Measurements from ENCODE around the gene MRPL27. TPM values are rescaled to one million over a fixed set of nuclear protein-coding genes. Genes with fewer than 3 reads are reported as not detected.

The MRPL27 gene
- total and polyA plus RNA-seq, 2 donors (not counting 1 experiment from before 2014, with no cell fraction given): 32.5 to 40.2 TPM

DNA sequence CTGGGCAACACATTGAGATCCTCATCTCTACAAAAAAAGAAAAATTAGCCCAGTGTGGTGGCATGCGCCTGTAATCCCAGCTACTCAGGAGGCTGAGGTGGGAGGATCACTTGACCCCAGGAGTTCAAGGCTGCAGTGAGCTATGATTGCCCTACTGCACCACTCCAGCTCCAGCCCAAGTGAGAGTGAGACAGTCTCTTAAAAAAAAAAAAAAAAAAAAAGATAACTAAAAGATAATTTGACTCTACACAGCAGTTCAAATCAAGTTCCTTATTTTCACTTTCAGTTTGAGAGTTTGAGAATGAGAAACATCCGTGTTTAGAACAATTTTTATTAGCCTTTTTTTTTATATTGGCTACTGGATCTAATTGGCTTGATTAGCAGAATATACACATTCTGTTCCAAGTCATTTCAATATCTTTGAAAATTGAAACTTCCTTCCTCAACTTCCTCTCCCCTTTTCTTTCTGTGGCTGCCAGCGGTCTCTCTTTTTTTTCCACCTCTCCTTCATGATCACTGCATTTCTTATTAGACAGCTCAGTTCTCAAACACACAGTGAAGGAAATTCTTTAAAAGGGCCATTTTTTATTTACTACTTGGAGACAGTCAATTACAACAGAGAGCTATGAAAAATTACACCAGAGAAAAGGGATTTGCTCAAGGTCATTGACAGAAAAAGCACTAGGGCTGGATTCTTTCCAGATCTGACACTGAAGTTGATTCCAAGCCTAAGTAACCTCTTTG is 48.5 kb upstream of the MRPL27 start:
- peak; percentile 62 for DNase-seq
- peaks cover 0 to 10% (median 4%) of the 10 kb centered on the region in 3 donors for H3K9me3 ChIP-seq (ENCODE audit: control extremely low read depth in 1 of 3, control insufficient read depth in 2 of 3, insufficient read depth in 1 of 3, low read length in 2 of 3)
- peak overlapping the region; percentile 69 for H3K4me2 ChIP-seq (replicated peaks; ENCODE audit: low read depth, low read length, poor library complexity, severe bottlenecking)
- H3K27ac Mint-ChIP-seq: peak overlapping the region; percentile 89
- peak overlapping the region; percentile 48 for H3K9ac ChIP-seq (ENCODE audit: low read length)
- peaks cover 20 to 31% of the 10 kb centered on the region in 2 donors for H3K4me1 ChIP-seq (ENCODE audit: control insufficient read depth in 2 of 2, insufficient read depth in 2 of 2, low read length in 2 of 2)
- H3K4me3 ChIP-seq (ENCODE audit: control extremely low read depth in 1 of 5, extremely low read depth in 1 of 5, insufficient read depth in 1 of 5, low read depth in 2 of 5, low read length in 4 of 5): peak overlapping the region in 4 of 5 experiments; percentile 11 to 53 (median 32)
- ChIA-PET CTCF (interaction anchor here (0.6 to 3.3 kb wide), 6 partner anchors 9 to 1000 kb away, joined by 3 to 26 read pairs (median 4); partner anchors contain the start of gene LRRC59), POLR2A (interaction anchor here (0.6 to 0.9 kb wide), 3 partner anchors 26 to 745 kb away, joined by 4 to 10 read pairs (median 9); partner anchors contain the start of gene NME2)
- WGBS (ENCODE audit: insufficient coverage): no CpG with 5 or more reads among the region's 3 CpGs
- peaks cover 6% of the 10 kb centered on the region for H3K79me2 ChIP-seq (ENCODE audit: control insufficient read depth, insufficient read depth, low read length)
- H2AFZ ChIP-seq (ENCODE audit: insufficient read depth, low read depth, low read length, poor library complexity, severe bottlenecking): peak overlapping the region; percentile 80
- H3K9me3 Mint-ChIP-seq (ENCODE audit: insufficient read depth): no peaks in the 10 kb centered on the region
- intact Hi-C loops (cut with micrococcal nuclease): loop anchor here (1.0 to 10.0 kb wide), 3 partner anchors 24 to 57 kb away; partner anchors contain the start of genes EME1, LRRC59, MRPL27 and RSAD1
- TF ChIP-seq EZH2 (IDR thresholded peaks at IDR 0.05; ENCODE audit: borderline replicate concordance, insufficient read depth, low read depth, low read length, poor library complexity, severe bottlenecking) (no peak), CTCF (IDR thresholded peaks at IDR 0.05) (no peak)
- H3K27ac ChIP-seq (ENCODE audit: low read length in 2 of 2): peak overlapping the region; percentile 77 to 88
- peak; percentile 23 for ATAC-seq (ENCODE audit: low read depth)
- no peaks in the 10 kb centered on the region for H4K20me1 ChIP-seq (ENCODE audit: control insufficient read depth, insufficient read depth, low read length, poor library complexity, severe bottlenecking)
- no peaks in the 10 kb centered on the region for H3K36me3 ChIP-seq (replicated peaks in 1 of 2; ENCODE audit: control extremely low read depth in 1 of 2, control insufficient read depth in 1 of 2, extremely low read depth in 1 of 2, insufficient read depth in 2 of 2, low read length in 1 of 2)
- peak overlapping the region; percentile 78 for H3K4me3 Mint-ChIP-seq
- H3K27me3 ChIP-seq (replicated peaks in 1 of 4; ENCODE audit: control extremely low read depth in 1 of 4, control insufficient read depth in 3 of 4, insufficient read depth in 4 of 4, low read length in 3 of 4): no peaks in the 10 kb centered on the region
- H3K4me1 Mint-ChIP-seq: peaks cover 38% of the 10 kb centered on the region
- H3K27me3 Mint-ChIP-seq: no peaks in the 10 kb centered on the region

Measured in B cell (primary cell).